Measurements from ENCODE around the gene CD320. TPM values are rescaled to one million over a fixed set of nuclear protein-coding genes. Genes with fewer than 3 reads are reported as not detected.
A peak's percentile ranks its signal among the peaks of the same experiment; 100 is the strongest.
"Not testable (repeated sequence)": the region's sequence is repeated elsewhere in the genome, so short reads cannot be mapped to it uniquely, and the experiment has no call there.

The CD320 gene
- total and polyA plus RNA-seq, 7 donors: 10.2 to 72.6 (median 27.4) TPM

DNA sequence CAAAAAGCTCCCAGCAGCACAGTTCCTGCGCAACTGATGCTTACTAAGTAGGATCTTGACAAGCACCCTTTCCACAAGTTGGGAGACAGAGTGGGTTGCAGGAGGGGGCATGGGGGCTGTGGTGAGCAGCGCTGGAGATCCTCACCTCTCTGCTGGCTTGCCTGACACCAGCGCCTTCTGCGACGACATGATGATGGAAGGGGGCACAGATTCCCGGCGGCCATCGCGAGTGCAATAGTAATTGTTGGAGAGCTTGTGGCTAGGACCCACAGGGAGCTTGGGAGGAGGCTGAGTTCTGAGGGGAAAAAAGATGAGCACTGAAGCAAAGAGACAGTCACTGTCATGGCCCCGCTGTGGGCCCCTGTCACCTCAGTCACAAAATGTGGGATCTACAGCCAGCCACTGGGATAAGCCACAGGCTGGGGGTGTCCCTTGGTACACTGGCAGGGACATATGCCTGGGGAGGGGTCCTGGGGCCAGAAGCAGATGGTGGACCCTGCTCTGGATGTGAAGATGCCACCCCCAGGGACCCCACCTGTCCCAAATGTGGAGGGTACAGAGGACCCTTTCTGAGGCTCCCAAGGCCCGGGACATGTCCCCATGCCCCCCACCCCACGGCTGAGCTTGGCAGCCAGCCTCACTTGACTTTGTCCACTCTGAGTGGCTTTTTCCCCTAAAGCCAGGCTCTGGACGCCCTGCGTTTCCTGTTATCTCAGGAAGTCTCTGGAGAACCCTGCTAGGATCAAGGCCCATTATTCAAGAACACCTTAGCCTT, 8.4 kb upstream of the CD320 start:
- Histone ChIP-seq H3K27me3 (no peaks in the 10 kb centered on the region), H3K4me3 (no peak overlapping the region), H3K27ac (no peak overlapping the region), H3K4me1 (peaks cover 0 to 15% (median 11%) of the 10 kb centered on the region in 4 donors), H3K36me3 (peaks cover 15 to 58% (median 28%) of the 10 kb centered on the region in 4 donors), H3K9me3 (no peaks in the 10 kb centered on the region)
- WGBS, 2 donors: 93 to 94% methylated on average over 14 of the region's 14 CpGs
- no peak for DNase-seq
- intact Hi-C loops (cut with DNase I): no loop called here
- TF ChIP-seq, protein P1, sequence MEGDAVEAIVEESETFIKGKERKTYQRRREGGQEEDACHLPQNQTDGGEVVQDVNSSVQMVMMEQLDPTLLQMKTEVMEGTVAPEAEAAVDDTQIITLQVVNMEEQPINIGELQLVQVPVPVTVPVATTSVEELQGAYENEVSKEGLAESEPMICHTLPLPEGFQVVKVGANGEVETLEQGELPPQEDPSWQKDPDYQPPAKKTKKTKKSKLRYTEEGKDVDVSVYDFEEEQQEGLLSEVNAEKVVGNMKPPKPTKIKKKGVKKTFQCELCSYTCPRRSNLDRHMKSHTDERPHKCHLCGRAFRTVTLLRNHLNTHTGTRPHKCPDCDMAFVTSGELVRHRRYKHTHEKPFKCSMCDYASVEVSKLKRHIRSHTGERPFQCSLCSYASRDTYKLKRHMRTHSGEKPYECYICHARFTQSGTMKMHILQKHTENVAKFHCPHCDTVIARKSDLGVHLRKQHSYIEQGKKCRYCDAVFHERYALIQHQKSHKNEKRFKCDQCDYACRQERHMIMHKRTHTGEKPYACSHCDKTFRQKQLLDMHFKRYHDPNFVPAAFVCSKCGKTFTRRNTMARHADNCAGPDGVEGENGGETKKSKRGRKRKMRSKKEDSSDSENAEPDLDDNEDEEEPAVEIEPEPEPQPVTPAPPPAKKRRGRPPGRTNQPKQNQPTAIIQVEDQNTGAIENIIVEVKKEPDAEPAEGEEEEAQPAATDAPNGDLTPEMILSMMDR (IDR thresholded peaks at IDR 0.05): no peak
- TF ChIP-seq EP300 (IDR thresholded peaks at IDR 0.05): no peak
- no peak for TF ChIP-seq POLR2A (IDR thresholded peaks at IDR 0.05)
- TF ChIP-seq POLR2AphosphoS5 (IDR thresholded peaks at IDR 0.05): no peak

DNA sequence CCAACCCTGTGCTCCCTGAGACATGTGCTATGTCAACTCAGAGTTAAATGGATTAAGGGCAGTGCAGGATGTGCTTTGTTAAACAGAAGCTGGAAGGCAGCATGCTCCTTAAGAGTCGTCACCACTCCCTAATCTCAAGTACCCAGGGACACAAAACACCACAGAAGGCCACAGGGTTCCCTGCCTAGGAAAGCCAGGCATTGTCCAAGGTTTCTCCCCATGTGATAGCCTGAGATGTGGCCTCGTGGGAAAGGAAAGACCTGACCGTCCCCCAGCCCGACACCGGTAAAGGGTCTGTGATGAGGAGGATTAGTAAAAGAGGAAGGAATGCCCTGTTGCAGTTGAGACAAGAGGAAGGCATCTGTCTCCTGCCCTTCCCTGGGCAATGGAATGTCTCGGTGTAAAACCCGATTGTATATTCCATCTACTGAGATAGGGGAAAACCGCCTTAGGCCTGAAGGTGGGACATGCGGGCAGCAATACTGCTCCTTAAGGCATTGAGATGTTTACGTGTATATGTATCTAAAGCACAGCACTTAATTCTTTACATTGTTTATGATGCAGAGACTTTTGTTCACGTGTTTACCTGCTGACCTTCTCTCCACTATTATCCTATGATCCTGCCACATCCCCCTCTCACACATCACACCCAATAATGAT, 7.0 kb upstream of the CD320 start:
- H3K4me1 ChIP-seq; H3K27ac ChIP-seq; H3K4me3 ChIP-seq; H3K27me3 ChIP-seq; intact Hi-C loops (cut with DNase I); H3K9me3 ChIP-seq: not testable (repeated sequence)
- DNase-seq: peak; percentile 15
- 89 to 94% methylated on average over 11 of the region's 11 CpGs for WGBS, 2 donors
- peaks cover 15 to 72% (median 40%) of the 10 kb centered on the region in 4 donors for H3K36me3 ChIP-seq

DNA sequence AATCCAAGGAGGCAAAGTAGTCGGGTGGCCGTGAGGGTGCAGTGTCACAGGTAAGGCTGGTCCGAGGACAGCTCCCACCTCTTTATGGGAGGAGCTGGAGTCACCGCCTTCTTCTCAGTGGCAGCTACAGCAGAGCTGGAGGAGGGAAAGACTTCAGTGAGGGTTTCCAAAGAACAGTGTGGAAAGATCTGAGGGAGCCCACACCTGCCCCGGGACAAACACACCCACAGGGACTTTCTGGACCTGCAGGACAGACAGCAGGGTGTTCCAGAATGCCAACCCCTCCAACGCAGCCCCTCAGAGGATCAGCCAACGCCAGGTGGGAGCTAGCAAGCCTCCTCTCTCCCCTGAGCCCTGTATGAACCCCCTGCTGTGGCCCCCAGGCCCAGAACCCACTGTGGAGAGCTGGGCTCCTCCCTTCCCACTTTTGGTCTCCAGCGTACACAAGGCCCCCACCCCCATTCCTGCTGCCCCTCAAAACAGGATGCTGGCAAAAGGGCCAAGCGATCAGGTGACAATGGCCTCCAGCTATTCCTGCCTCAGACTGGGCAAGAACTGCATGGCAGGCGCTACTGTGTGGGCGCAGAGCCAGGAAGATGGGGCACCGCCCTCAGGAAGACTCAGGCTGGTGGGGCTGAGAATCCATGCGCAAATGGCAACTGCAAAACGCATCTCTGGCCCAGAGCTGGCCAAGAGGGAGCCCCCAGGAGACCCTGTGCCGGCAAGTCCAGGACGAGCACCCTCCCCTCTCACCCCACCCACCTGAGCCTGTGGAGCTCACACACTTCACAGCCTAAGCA, 3.5 kb upstream of the CD320 start:
- peaks cover 15 to 73% (median 45%) of the 10 kb centered on the region in 4 donors for H3K36me3 ChIP-seq
- H3K4me3 ChIP-seq: no peak overlapping the region
- TF ChIP-seq POLR2AphosphoS5 (IDR thresholded peaks at IDR 0.05): no peak
- TF ChIP-seq, protein P1 (IDR thresholded peaks at IDR 0.05): no peak
- TF ChIP-seq POLR2A (IDR thresholded peaks at IDR 0.05): no peak
- no peak for TF ChIP-seq EP300 (IDR thresholded peaks at IDR 0.05)
- 54 to 76% methylated on average over 16 of the region's 16 CpGs for WGBS, 2 donors
- no peaks in the 10 kb centered on the region for H3K9me3 ChIP-seq
- peak; percentile 63 for DNase-seq
- intact Hi-C loops (cut with DNase I): no loop called here
- H3K27ac ChIP-seq: peak overlapping the region in 1 of 4 donors; percentile 33
- no peaks in the 10 kb centered on the region for H3K27me3 ChIP-seq
- H3K4me1 ChIP-seq: peaks cover 0 to 27% (median 22%) of the 10 kb centered on the region in 4 donors

GRCh38 chr19:8310342-8311055, 2.3 kb upstream of the CD320 start:
- TF ChIP-seq POLR2A (IDR thresholded peaks at IDR 0.05): no peak
- TF ChIP-seq, protein P1 (IDR thresholded peaks at IDR 0.05): no peak
- TF ChIP-seq EP300 (IDR thresholded peaks at IDR 0.05): no peak
- TF ChIP-seq POLR2AphosphoS5 (IDR thresholded peaks at IDR 0.05): no peak
- peak; percentile 57 for DNase-seq
- WGBS, 2 donors: 95 to 96% methylated on average over 17 of the region's 17 CpGs
- Histone ChIP-seq H3K4me3 (no peak overlapping the region), H3K4me1 (peaks cover 0 to 30% (median 22%) of the 10 kb centered on the region in 4 donors), H3K36me3 (peaks cover 10 to 61% (median 41%) of the 10 kb centered on the region in 4 donors), H3K27ac (no peak overlapping the region), H3K9me3 (no peaks in the 10 kb centered on the region), H3K27me3 (no peaks in the 10 kb centered on the region)
- intact Hi-C loops (cut with DNase I): no loop called here

All from sigmoid colon (tissue), 7 donors.